Nephron progenitor cell (in vitro differentiated cells): Measurements from ENCODE around the gene GHRHR.
A peak's percentile ranks its signal among the peaks of the same experiment; 100 is the strongest.

Source experiments
- DNase-seq: peaks from one replicate; pipeline ENCODE4 v3.0.0; 2021
- H3K27ac Mint-ChIP-seq: 2 replicates; pipeline ENCODE4 v1.8.0; 2021; ENCODE audit warnings: mild to moderate bottlenecking, moderate library complexity, mixed read lengths
- H3K27me3 Mint-ChIP-seq: 2 replicates; pipeline ENCODE4 v1.8.0; 2021; ENCODE audit warnings: mild to moderate bottlenecking, low read depth, mixed read lengths; ENCODE audit not compliant: poor library complexity
- H3K36me3 Mint-ChIP-seq: 2 replicates; pipeline ENCODE4 v1.8.0; 2021; ENCODE audit warnings: low read depth, mixed read lengths
- H3K4me1 Mint-ChIP-seq: 2 replicates; pipeline ENCODE4 v1.8.0; 2021; ENCODE audit warnings: mixed read lengths
- H3K4me3 Mint-ChIP-seq: 2 replicates; pipeline ENCODE4 v1.8.0; 2021; ENCODE audit warnings: mild to moderate bottlenecking, moderate library complexity, mixed read lengths
- H3K9me3 Mint-ChIP-seq: 2 replicates; pipeline ENCODE4 v1.8.0; 2021; ENCODE audit warnings: mild to moderate bottlenecking, moderate library complexity, mixed read lengths
- TF ChIP-seq, protein P1 (sequence below): fragments of 200-600 bp; sonication (generic); IDR thresholded peaks from 2 replicates; pipeline ENCODE4 v1.5.0; 2021; ENCODE audit warnings: antibody characterized with exemption

The GHRHR gene

DNA sequence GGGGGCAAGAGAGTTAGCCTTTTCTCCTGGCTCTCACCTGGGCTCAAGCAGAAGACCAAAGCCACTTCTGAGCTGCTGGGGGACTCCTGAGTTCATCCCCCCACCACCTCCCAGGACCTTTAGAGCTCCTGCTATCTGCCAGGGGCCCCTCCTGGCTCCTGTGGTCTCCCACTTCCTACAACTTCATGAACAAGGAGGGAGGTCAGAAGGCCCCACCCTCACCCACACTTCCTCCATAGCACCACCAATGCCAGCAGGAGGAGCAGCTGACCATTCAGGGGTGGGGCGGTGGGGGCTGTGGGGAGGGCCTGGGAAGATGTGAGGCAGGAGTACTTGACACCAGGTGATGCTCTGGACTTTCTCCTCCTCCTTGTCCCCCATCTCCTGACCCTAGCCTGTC is 55.8 kb downstream of the GHRHR start:
- no peaks in the 10 kb centered on the region for H3K36me3 Mint-ChIP-seq
- no peak overlapping the region for H3K4me3 Mint-ChIP-seq
- no peaks in the 10 kb centered on the region for H3K9me3 Mint-ChIP-seq
- peaks cover 5% of the 10 kb centered on the region for H3K27me3 Mint-ChIP-seq
- DNase-seq, result no peak
- no peak overlapping the region for H3K27ac Mint-ChIP-seq
- TF ChIP-seq, protein P1, sequence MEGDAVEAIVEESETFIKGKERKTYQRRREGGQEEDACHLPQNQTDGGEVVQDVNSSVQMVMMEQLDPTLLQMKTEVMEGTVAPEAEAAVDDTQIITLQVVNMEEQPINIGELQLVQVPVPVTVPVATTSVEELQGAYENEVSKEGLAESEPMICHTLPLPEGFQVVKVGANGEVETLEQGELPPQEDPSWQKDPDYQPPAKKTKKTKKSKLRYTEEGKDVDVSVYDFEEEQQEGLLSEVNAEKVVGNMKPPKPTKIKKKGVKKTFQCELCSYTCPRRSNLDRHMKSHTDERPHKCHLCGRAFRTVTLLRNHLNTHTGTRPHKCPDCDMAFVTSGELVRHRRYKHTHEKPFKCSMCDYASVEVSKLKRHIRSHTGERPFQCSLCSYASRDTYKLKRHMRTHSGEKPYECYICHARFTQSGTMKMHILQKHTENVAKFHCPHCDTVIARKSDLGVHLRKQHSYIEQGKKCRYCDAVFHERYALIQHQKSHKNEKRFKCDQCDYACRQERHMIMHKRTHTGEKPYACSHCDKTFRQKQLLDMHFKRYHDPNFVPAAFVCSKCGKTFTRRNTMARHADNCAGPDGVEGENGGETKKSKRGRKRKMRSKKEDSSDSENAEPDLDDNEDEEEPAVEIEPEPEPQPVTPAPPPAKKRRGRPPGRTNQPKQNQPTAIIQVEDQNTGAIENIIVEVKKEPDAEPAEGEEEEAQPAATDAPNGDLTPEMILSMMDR, result no peak
- peaks cover 16% of the 10 kb centered on the region for H3K4me1 Mint-ChIP-seq

DNA sequence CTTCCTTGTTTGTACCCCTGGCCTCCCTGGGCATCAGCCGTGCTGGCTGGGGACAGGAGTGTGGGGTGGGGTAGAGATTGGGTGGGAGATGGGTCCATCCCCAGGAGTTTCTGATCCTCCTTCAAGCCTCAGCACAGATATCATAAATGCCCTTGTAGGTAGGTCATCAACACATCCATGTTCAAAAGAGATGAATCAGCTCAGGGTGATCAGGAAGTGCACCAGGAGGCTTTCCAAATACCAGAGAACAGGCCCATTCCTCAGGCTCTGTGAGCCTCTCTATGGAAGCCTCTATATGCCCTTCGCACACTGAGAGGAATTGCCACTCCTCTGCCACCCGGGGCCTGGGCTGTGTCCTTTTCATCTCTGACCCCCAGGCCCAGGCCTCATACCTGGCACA is 56.4 kb downstream of the GHRHR start:
- no peaks in the 10 kb centered on the region for H3K9me3 Mint-ChIP-seq
- no peaks in the 10 kb centered on the region for H3K36me3 Mint-ChIP-seq
- peaks cover 8% of the 10 kb centered on the region for H3K27me3 Mint-ChIP-seq
- DNase-seq, result no peak
- H3K4me1 Mint-ChIP-seq, result peaks cover 17% of the 10 kb centered on the region
- no peak overlapping the region for H3K4me3 Mint-ChIP-seq
- H3K27ac Mint-ChIP-seq, result no peak overlapping the region
- TF ChIP-seq, protein P1, result no peak

DNA sequence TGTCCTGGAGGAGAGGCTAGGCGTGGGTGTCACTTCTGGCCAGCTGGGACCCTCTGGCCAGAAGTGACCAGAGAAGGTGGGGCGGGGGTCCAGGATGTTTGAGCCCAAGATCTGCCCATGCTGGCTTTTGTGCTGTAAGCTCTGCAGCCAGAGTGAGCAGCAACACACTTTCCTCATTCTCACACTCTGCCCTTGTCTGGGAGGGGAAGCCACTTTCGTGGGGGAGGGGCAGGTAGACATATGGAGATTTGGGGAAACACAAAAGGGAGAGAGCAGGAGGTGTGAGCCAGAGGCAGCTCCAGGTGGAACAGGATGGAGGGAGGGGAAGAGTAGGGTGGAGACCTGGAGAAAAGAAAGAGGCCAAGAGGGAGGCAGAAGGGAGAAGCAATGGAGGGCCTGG is 56.9 kb downstream of the GHRHR start:
- TF ChIP-seq, protein P1, result no peak
- Mint-ChIP-seq H3K4me3 (no peak overlapping the region), H3K36me3 (no peaks in the 10 kb centered on the region), H3K27ac (no peak overlapping the region), H3K27me3 (peaks cover 11% of the 10 kb centered on the region), H3K4me1 (peaks cover 21% of the 10 kb centered on the region), H3K9me3 (no peaks in the 10 kb centered on the region)
- no peak for DNase-seq

DNA sequence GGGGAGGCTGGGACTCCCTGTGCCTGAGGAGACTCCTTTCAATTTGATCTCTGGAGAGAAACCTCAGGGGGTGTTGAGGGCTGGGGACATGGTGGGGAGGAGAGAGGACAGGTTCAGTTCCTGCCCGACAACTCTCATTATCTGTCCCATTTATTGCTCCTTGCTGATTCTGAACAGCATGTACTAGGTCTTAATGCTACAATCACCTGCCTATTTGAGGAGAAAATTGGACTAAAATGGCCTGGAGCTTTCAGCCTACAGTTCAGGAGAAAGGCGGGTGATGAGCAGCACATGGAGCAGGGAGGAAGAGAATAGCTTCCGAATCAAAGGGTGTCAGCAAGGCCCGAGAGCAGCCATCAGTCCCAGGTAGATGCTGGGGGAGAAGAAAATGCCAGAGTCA is 58.4 kb downstream of the GHRHR start:
- DNase-seq, result no peak
- Mint-ChIP-seq H3K4me3 (no peak overlapping the region), H3K9me3 (no peaks in the 10 kb centered on the region), H3K36me3 (no peaks in the 10 kb centered on the region), H3K4me1 (peaks cover 35% of the 10 kb centered on the region), H3K27me3 (peaks cover 13% of the 10 kb centered on the region), H3K27ac (no peak overlapping the region)
- TF ChIP-seq, protein P1, result no peak

DNA sequence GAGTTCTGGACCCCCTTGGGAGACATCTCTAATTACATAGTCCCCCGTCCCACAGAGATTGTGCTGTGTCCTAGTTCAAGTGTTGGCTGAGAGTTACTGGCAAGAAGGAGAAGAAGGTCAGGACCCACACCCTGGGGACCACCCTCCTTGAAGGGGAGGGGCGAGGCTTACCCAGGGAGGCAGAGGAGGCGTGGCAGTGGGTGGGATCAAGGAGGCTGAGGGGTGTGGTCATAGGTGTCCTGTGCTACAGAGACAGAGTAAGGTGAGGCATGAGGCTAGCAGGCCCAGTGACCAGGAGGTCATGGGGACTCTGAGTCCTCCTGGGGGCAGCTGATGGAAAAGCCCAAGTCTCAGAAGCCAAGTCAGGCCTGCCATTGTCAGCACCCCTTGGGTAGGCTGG is 59.0 kb downstream of the GHRHR start:
- Mint-ChIP-seq H3K4me1 (peaks cover 35% of the 10 kb centered on the region), H3K4me3 (no peak overlapping the region), H3K27ac (no peak overlapping the region), H3K36me3 (no peaks in the 10 kb centered on the region), H3K9me3 (no peaks in the 10 kb centered on the region), H3K27me3 (peaks cover 13% of the 10 kb centered on the region)
- peak; percentile 21 for DNase-seq
- TF ChIP-seq, protein P1, result no peak

DNA sequence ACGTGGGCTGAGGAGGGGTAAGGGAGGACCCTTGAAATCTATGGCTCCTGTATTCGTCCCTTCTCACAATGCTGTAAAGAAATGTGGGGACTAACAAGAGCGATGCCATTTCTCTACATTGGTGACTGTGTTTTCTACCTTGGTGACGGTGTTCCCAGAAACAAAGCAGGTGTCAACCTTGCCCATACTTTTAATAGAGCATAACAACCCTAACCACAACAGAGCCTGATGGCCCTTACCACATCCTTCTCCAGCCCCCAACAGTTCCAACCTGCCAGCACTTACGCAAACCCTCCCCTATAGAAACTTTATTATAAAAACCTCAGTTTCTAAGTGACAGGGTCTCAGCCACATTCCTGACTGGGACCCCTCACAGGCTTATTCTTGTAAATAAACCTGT is 60.1 kb downstream of the GHRHR start:
- H3K4me1 Mint-ChIP-seq, result peaks cover 42% of the 10 kb centered on the region
- H3K27me3 Mint-ChIP-seq, result peaks cover 17% of the 10 kb centered on the region
- H3K36me3 Mint-ChIP-seq, result no peaks in the 10 kb centered on the region
- H3K4me3 Mint-ChIP-seq, result no peak overlapping the region
- no peak for DNase-seq
- TF ChIP-seq, protein P1, result no peak
- H3K9me3 Mint-ChIP-seq, result no peaks in the 10 kb centered on the region
- no peak overlapping the region for H3K27ac Mint-ChIP-seq
